GM18498 (cell line): Measurements from ENCODE around the gene GLT6D1.

Experiments used
- ATAC-seq: cut with Tn5 transposase; IDR thresholded peaks from one replicate; pipeline ENCODE4 v1.9.1; 2021; ENCODE audit warnings: mild to moderate bottlenecking, moderate library complexity; ENCODE audit not compliant: unreplicated experiment

The GLT6D1 gene

GRCh38 chr9:135588371-135588770 is 51.0 kb downstream of the GLT6D1 start:
- ATAC-seq, result no peak

- ATAC-seq, result no peak
Measured at GRCh38 chr9:135587658-135588057, 51.7 kb downstream of the GLT6D1 start.

GRCh38 chr9:135586601-135587109 is 52.7 kb downstream of the GLT6D1 start:
- ATAC-seq, result no peak

DNA sequence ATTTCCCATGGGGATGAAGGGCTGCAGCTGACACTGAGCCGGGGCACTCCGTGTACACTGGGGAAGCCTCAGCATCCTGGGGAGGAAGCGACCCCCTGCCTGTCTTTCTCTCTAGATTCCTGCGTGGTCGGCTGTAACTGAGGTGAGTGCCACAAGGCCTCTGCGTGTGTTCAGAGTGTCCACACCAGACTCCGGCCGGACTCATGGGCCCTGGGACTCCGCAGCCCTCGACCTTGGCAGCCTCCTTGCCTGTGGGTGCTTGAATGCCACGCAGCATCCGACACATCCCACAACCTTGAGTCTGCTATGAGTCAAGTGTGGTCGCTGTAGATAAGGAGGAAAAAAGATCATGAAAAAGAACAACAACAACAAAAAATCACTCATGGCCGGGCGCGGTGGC is 54.4 kb downstream of the GLT6D1 start:
- no peak for ATAC-seq

- ATAC-seq, result no peak
Measured at GRCh38 chr9:135584371-135584770, 55.0 kb downstream of the GLT6D1 start.

GRCh38 chr9:135583688-135584011 is 55.7 kb downstream of the GLT6D1 start:
- no peak for ATAC-seq

DNA sequence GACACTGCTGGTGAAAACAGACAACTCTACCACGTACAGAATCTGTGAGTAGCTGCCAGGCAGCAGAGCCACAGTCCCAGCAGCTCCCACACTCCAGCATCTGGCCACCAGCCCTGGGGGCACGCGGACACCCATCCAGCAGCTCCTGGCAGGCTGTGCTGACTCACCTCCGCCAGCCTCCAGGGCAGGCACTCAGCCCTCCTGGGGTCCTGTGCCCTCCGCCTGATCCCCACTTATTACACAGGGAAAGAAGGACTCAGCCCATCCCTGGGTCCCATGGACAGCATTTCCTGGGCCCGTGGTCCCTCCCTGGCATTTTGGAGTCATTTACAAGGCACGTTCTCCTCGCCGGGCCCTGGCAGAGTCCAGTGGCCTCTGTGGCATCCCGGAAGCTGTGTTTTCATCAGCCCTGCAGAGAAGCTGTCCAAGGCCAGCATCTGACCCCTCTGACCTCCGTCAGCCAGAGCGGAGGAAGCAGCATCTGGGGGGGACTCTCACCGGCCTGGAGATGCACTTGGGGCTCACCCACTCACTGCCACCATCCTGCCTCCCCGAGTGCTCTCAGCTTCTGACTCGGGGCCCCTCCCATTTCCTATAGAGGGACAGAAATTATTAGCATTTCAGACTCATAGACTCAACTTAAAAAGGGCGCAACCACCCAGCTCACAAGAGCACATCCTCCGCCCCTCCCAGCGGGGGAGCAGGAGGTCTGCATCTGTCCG is 56.2 kb downstream of the GLT6D1 start:
- no peak for ATAC-seq

DNA sequence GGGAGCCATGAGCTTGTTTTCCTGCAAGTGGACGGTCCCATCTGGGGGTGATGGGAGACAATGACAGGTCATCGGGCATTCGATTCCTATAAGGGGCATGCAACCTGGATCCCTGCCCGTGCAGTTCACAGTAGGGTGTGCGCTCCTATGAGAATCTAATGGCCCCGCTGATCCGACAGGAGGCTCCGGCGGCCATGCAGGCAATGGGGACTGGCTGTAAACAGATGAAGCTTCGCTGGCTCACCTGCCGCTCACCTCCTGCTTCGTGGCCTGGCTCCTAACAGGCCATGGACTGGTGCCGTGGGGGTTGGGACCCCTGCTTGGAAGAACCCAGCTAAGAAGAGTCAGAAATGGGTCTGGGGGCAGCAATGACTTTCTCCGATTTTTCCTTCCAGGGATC is 56.8 kb downstream of the GLT6D1 start:
- ATAC-seq, result no peak

DNA sequence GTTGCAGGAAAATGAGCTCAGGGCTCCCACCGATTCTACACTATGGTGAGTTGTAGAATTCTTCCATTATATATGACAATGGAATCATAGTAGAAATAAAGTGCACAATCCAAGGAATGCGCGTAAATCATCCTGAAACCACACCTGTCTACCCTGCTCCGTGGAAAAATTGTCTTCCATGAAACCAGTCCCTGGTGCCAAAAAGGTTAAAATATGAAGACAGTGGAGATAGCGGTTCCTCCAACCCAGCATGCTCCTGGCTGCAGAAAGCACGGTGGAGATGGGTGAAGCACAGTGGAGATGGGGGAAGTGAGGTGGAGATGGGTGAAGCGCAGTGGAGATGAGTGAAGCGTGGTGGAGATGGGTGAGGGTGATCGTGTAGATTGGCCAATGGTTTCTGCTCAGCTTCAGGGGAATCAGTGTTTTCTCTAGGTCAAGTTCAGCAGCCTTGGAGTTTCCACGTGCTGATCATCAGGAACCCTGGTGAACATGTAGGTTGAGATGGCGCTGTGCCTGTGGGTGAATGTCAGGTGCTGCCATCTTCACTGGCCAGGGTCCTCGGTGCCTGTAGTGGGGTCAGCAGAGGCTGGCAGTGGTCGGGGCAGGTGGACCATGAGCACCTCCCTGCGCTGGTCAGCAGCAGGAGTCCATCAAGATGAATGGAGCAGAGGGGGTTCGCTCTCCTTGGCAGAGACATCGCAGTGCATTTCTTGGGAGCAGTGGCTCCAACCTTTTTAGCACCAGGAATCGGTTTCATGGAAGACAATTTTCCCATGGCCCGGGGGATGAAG is 57.5 kb downstream of the GLT6D1 start:
- ATAC-seq, result no peak

DNA sequence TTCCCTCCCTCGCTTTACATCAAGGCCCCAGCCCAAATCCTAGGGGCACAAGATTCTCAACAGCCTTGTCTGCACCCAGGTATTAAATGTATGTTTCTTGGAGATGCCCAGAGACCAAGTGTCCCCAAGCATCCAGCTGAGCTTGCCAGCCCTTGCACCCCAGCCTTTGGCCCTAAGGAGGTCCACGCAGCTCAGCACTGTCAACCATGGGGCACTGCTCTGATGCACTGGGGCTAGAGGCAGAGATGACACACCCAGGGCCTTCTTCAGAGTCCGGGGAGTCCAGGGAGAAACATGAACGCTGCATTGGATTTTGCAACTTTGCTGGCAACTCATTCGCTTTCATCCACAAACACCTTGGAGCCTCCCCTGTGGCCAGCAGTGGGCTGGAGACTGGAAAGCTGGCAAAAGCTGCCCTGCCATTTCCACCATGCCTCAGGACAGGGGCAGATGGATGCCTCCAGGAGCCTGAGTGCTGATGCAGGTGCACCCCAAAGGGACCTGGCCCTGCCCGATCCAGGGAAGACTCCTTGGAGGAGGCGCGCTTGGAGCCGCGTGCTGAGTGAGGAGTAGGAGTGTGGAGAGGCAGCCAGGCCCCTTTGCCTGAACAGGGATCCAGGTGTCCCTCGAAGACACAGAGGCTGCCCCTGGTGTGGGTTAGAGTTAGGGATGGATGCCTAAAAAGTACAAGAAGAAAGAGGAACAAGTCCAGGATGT is 58.5 kb downstream of the GLT6D1 start:
- ATAC-seq, result no peak

GRCh38 chr9:135579889-135580660 is 59.3 kb downstream of the GLT6D1 start:
- ATAC-seq, result no peak

DNA sequence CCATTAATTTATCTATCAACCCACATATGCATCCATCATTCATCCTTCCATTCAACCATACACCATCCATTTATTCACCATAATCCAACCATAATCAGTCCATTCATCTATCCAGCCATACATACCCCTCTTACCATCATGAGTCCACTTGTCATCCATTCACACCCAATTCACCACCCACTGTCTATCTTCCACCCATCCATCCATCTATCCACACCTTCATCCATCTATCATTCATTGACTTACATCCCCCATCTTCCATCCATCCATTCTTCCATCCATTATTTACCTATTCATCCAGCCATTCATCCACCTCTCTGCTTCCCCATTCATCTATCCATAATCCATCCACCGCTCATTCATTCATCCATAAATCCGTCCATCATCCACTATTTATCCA is 60.0 kb downstream of the GLT6D1 start:
- no peak for ATAC-seq

DNA sequence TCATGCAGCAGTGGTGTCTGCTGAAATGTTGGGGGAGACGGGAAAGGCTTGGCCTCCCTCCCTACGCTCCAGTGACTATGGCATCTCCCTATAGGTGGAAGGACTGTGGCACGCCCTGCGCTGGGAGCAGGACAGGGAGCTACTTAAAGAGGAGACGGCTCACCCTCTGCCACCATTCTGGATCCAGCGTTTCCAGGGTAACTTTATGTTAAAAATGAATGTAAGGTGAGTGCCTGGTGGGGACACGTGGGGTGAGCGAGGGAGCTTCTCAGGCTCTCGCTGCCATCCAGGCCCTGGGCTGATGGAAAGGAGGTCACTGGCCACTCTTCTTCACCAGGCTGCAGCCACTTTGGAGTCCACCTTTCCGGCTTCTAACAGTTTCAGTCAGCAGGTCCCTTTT is 62.1 kb downstream of the GLT6D1 start:
- ATAC-seq, result no peak

DNA sequence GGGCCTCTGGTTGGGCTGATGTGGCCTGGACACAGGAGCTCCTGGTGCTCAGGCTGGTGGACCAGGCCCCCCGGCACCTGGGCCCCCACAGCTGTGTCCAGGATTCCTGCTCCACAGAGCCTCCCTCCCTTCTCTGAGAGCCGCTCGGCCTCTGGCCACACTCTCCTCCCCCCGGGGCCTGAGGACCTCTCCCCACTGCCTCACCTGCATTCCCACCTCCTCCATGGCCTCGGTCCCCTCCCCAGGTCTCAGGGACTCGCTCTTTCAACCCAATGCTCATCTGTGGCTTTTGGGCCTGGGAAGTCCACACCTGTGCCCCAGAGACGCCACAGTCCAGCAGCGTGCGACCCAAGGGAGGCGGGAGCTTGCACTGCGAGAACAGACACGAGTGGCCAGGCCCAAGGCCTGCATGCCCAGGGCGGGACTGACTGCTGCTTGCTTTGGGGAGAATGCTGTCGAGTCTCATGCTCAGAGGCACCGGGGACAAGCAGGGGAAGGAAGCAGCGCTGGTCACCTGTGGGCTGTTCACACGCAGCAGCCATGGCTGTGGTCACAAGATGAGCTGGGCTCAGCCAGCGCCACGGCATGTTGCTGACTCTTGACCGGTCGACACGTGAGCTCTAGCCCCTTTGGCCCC is 63.2 kb downstream of the GLT6D1 start:
- no peak for ATAC-seq

DNA sequence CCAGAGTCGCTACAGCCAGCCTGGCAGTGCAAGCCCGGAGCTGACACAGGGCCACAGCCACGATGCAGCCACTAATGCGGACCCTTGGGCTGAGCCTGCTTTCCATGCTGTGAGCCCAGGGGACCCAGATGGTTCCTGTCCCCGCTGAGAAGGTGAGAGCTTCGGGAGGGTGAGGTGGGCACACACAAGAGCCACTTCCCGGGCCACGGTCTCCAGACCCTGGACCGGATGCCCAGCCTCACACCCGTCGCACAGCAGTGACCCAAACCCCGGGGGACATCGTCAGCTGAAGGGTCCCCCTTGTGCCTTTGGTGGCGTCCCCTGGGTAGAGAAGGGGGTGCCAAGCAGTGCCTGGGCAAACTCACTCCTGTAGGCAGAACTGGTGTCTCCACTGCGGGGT is 64.4 kb downstream of the GLT6D1 start:
- no peak for ATAC-seq

- no peak for ATAC-seq
Measured at GRCh38 chr9:135574331-135574730, 65.0 kb downstream of the GLT6D1 start.
